ENCODE data around the gene MINDY4.

MINDY4 gene

DNA sequence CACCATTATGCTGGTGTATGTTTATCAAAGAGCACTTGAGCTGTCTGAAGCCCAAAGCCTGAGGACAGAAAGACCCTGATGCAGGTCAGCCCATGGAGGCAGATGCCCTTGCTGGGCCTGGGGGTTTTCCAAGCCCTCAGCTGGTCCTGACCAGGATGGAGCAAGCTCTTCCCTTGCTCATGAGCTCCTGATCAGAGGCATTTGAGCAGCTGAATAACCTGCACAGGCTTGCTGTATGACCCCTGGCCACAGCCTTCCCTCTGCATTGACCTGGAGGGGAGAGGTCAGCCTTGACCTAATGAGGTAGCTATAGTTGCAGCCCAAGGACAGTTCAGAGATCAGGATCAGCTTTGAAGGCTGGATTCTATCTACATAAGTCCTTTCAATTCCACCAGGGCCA lies 153.4 kb downstream of the MINDY4 start:
- Histone ChIP-seq H3K18ac (ENCODE audit: low read length) (no peak overlapping the region), H3K23ac (ENCODE audit: low read length) (no peak overlapping the region), H3K9ac (ENCODE audit: low read length) (no peak overlapping the region), H3K27me3 (ENCODE audit: insufficient read depth, low read length, poor library complexity) (no peaks in the 10 kb centered on the region), H3K56ac (ENCODE audit: low read length) (no peak overlapping the region), H3K4ac (ENCODE audit: low read depth, low read length) (no peak overlapping the region), H2AK5ac (ENCODE audit: low read length) (no peak overlapping the region), H3K4me2 (ENCODE audit: low read length) (no peak overlapping the region), H3K27ac (ENCODE audit: low read depth, low read length) (no peak overlapping the region), H3K79me2 (ENCODE audit: control insufficient read depth, insufficient read depth, low read length) (no peaks in the 10 kb centered on the region), H4K5ac (ENCODE audit: low read length) (no peak overlapping the region), H2BK5ac (ENCODE audit: low read length) (no peak overlapping the region), H4K8ac (ENCODE audit: low read depth, low read length) (no peak overlapping the region), H3K4me3 (ENCODE audit: low read length) (no peak overlapping the region), H2BK120ac (ENCODE audit: low read depth, low read length) (no peak overlapping the region), H3K79me1 (ENCODE audit: low read length) (no peaks in the 10 kb centered on the region), H2BK15ac (replicated peaks; ENCODE audit: low read depth) (no peak overlapping the region), H3K4me1 (ENCODE audit: control insufficient read depth, low read depth, low read length) (no peaks in the 10 kb centered on the region), H3K36me3 (ENCODE audit: control insufficient read depth, insufficient read depth, low read length) (no peaks in the 10 kb centered on the region)
- no peak for DNase-seq

GRCh38 chr7:30925117-30925516 lies 153.9 kb downstream of the MINDY4 start:
- Histone ChIP-seq H3K4me1 (ENCODE audit: control insufficient read depth, low read depth, low read length) (no peaks in the 10 kb centered on the region), H3K4me3 (ENCODE audit: low read length) (no peak overlapping the region), H3K27me3 (ENCODE audit: insufficient read depth, low read length, poor library complexity) (no peaks in the 10 kb centered on the region), H3K23ac (ENCODE audit: low read length) (no peak overlapping the region), H2BK15ac (replicated peaks; ENCODE audit: low read depth) (no peak overlapping the region), H2BK120ac (ENCODE audit: low read depth, low read length) (no peak overlapping the region), H4K5ac (ENCODE audit: low read length) (no peak overlapping the region), H3K56ac (ENCODE audit: low read length) (no peak overlapping the region), H3K27ac (ENCODE audit: low read depth, low read length) (no peak overlapping the region), H3K36me3 (ENCODE audit: control insufficient read depth, insufficient read depth, low read length) (no peaks in the 10 kb centered on the region), H4K8ac (ENCODE audit: low read depth, low read length) (no peak overlapping the region), H2BK5ac (ENCODE audit: low read length) (no peak overlapping the region), H3K79me2 (ENCODE audit: control insufficient read depth, insufficient read depth, low read length) (no peaks in the 10 kb centered on the region), H3K4ac (ENCODE audit: low read depth, low read length) (no peak overlapping the region), H3K18ac (ENCODE audit: low read length) (no peak overlapping the region), H3K4me2 (ENCODE audit: low read length) (no peak overlapping the region), H3K79me1 (ENCODE audit: low read length) (no peaks in the 10 kb centered on the region), H3K9ac (ENCODE audit: low read length) (no peak overlapping the region), H2AK5ac (ENCODE audit: low read length) (no peak overlapping the region)
- DNase-seq, result no peak
- WGBS (ENCODE audit: extremely low coverage, insufficient coverage, low lambda C conversion rate), result no CpG with 5 or more reads among the region's 2 CpGs

DNA sequence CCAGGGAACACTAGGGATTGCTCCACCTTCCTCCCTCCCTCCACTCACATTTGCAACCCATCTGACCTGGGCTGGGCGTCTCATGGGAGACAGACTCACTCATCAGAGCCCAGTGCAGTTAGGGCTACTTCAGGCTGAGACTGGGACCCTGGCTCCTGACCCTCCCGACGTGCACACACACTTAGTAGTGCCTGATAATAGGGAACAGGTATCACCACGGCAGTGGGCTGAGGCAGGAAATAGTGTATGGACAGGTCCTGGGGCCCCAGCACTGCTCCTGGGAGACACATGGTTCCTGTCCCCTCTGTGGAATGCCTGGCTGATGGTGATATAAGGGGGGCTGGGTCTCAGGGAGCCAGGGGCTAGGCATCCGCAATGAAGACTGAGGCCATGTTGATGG lies 154.7 kb downstream of the MINDY4 start:
- Histone ChIP-seq H3K18ac (ENCODE audit: low read length) (no peak overlapping the region), H3K79me2 (ENCODE audit: control insufficient read depth, insufficient read depth, low read length) (no peaks in the 10 kb centered on the region), H3K23ac (ENCODE audit: low read length) (no peak overlapping the region), H3K36me3 (ENCODE audit: control insufficient read depth, insufficient read depth, low read length) (no peaks in the 10 kb centered on the region), H4K8ac (ENCODE audit: low read depth, low read length) (no peak overlapping the region), H3K4ac (ENCODE audit: low read depth, low read length) (no peak overlapping the region), H3K27ac (ENCODE audit: low read depth, low read length) (no peak overlapping the region), H3K27me3 (ENCODE audit: insufficient read depth, low read length, poor library complexity) (no peaks in the 10 kb centered on the region), H3K4me1 (ENCODE audit: control insufficient read depth, low read depth, low read length) (no peaks in the 10 kb centered on the region), H2BK5ac (ENCODE audit: low read length) (no peak overlapping the region), H4K5ac (ENCODE audit: low read length) (no peak overlapping the region), H2AK5ac (ENCODE audit: low read length) (no peak overlapping the region), H3K56ac (ENCODE audit: low read length) (no peak overlapping the region), H3K79me1 (ENCODE audit: low read length) (no peaks in the 10 kb centered on the region), H3K9ac (ENCODE audit: low read length) (no peak overlapping the region), H2BK120ac (ENCODE audit: low read depth, low read length) (no peak overlapping the region), H3K4me2 (ENCODE audit: low read length) (no peak overlapping the region), H2BK15ac (replicated peaks; ENCODE audit: low read depth) (no peak overlapping the region), H3K4me3 (ENCODE audit: low read length) (no peak overlapping the region)
- no CpG with 5 or more reads among the region's 5 CpGs for WGBS (ENCODE audit: extremely low coverage, insufficient coverage, low lambda C conversion rate)
- no peak for DNase-seq

- Histone ChIP-seq H4K8ac (ENCODE audit: low read depth, low read length) (no peak overlapping the region), H3K4me2 (ENCODE audit: low read length) (no peak overlapping the region), H3K9ac (ENCODE audit: low read length) (no peak overlapping the region), H3K79me2 (ENCODE audit: control insufficient read depth, insufficient read depth, low read length) (no peaks in the 10 kb centered on the region), H3K79me1 (ENCODE audit: low read length) (no peaks in the 10 kb centered on the region), H3K4me3 (ENCODE audit: low read length) (no peak overlapping the region), H3K27me3 (ENCODE audit: insufficient read depth, low read length, poor library complexity) (no peaks in the 10 kb centered on the region), H2AK5ac (ENCODE audit: low read length) (no peak overlapping the region), H3K27ac (ENCODE audit: low read depth, low read length) (no peak overlapping the region), H3K23ac (ENCODE audit: low read length) (no peak overlapping the region), H4K5ac (ENCODE audit: low read length) (no peak overlapping the region), H3K4ac (ENCODE audit: low read depth, low read length) (no peak overlapping the region), H2BK5ac (ENCODE audit: low read length) (no peak overlapping the region), H3K56ac (ENCODE audit: low read length) (no peak overlapping the region), H3K36me3 (ENCODE audit: control insufficient read depth, insufficient read depth, low read length) (no peaks in the 10 kb centered on the region), H2BK15ac (replicated peaks; ENCODE audit: low read depth) (no peak overlapping the region), H3K4me1 (ENCODE audit: control insufficient read depth, low read depth, low read length) (no peaks in the 10 kb centered on the region), H3K18ac (ENCODE audit: low read length) (no peak overlapping the region), H2BK120ac (ENCODE audit: low read depth, low read length) (no peak overlapping the region)
- WGBS (ENCODE audit: extremely low coverage, insufficient coverage, low lambda C conversion rate), result no CpG with 5 or more reads among the region's 5 CpGs
- DNase-seq, result no peak
Observed at GRCh38 chr7:30926313-30926712, 155.1 kb downstream of the MINDY4 start.

DNA sequence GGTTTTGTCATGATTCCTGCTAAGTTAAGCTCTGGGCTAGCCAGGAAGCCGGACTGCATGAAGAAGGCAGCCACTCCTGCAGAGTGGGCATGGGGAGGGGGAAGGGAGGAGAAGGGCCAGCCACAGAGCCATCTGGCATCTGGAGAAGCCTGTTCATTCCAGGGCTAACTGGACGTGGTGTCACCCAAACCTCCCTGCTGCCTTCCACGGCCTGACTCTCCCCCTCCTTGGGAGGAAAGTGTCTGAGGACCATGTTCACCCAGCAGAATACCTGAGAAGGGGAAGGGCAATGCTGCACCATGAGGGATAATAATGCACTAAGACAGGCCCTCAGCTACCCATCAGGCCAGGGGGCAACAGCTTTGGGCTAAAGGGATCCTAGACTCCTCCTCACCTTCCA lies 155.8 kb downstream of the MINDY4 start:
- Histone ChIP-seq H4K8ac (ENCODE audit: low read depth, low read length) (no peak overlapping the region), H2AK5ac (ENCODE audit: low read length) (no peak overlapping the region), H3K79me2 (ENCODE audit: control insufficient read depth, insufficient read depth, low read length) (no peaks in the 10 kb centered on the region), H2BK15ac (replicated peaks; ENCODE audit: low read depth) (no peak overlapping the region), H3K36me3 (ENCODE audit: control insufficient read depth, insufficient read depth, low read length) (no peaks in the 10 kb centered on the region), H3K4me2 (ENCODE audit: low read length) (no peak overlapping the region), H3K79me1 (ENCODE audit: low read length) (no peaks in the 10 kb centered on the region), H3K9ac (ENCODE audit: low read length) (no peak overlapping the region), H2BK120ac (ENCODE audit: low read depth, low read length) (no peak overlapping the region), H3K4me1 (ENCODE audit: control insufficient read depth, low read depth, low read length) (no peaks in the 10 kb centered on the region), H3K27me3 (ENCODE audit: insufficient read depth, low read length, poor library complexity) (no peaks in the 10 kb centered on the region), H3K23ac (ENCODE audit: low read length) (no peak overlapping the region), H3K27ac (ENCODE audit: low read depth, low read length) (no peak overlapping the region), H2BK5ac (ENCODE audit: low read length) (no peak overlapping the region), H3K18ac (ENCODE audit: low read length) (no peak overlapping the region), H3K4ac (ENCODE audit: low read depth, low read length) (no peak overlapping the region), H4K5ac (ENCODE audit: low read length) (no peak overlapping the region), H3K56ac (ENCODE audit: low read length) (no peak overlapping the region), H3K4me3 (ENCODE audit: low read length) (no peak overlapping the region)
- DNase-seq, result no peak
- no CpG with 5 or more reads among the region's 3 CpGs for WGBS (ENCODE audit: extremely low coverage, insufficient coverage, low lambda C conversion rate)

DNA sequence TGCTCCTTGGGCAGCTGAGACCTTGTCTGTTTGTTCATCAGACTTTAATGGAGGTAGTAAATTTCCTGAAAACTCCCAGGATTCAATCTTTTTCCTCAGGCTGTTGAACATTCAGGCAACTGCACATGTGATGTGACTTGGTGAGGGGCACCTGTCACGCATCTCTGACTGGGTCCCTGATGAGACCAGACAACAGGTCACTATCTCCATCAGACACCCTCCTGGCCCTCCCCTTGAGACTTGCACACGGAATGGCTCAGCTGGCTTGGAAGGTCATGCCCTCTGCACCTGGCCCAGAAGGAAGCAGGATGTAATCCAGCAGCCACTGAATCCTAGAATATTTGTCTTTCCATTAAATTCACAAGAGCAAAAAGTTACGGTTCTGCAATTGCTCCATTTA lies 156.3 kb downstream of the MINDY4 start:
- Histone ChIP-seq H3K79me1 (ENCODE audit: low read length) (no peaks in the 10 kb centered on the region), H3K23ac (ENCODE audit: low read length) (no peak overlapping the region), H3K36me3 (ENCODE audit: control insufficient read depth, insufficient read depth, low read length) (no peaks in the 10 kb centered on the region), H3K79me2 (ENCODE audit: control insufficient read depth, insufficient read depth, low read length) (no peaks in the 10 kb centered on the region), H3K18ac (ENCODE audit: low read length) (no peak overlapping the region), H3K4me1 (ENCODE audit: control insufficient read depth, low read depth, low read length) (no peaks in the 10 kb centered on the region), H2BK120ac (ENCODE audit: low read depth, low read length) (no peak overlapping the region), H3K27me3 (ENCODE audit: insufficient read depth, low read length, poor library complexity) (no peaks in the 10 kb centered on the region), H2BK15ac (replicated peaks; ENCODE audit: low read depth) (no peak overlapping the region), H3K9ac (ENCODE audit: low read length) (no peak overlapping the region), H3K4me2 (ENCODE audit: low read length) (no peak overlapping the region), H3K4me3 (ENCODE audit: low read length) (no peak overlapping the region), H2BK5ac (ENCODE audit: low read length) (no peak overlapping the region), H4K8ac (ENCODE audit: low read depth, low read length) (no peak overlapping the region), H3K27ac (ENCODE audit: low read depth, low read length) (no peak overlapping the region), H3K56ac (ENCODE audit: low read length) (no peak overlapping the region), H4K5ac (ENCODE audit: low read length) (no peak overlapping the region), H3K4ac (ENCODE audit: low read depth, low read length) (no peak overlapping the region), H2AK5ac (ENCODE audit: low read length) (no peak overlapping the region)
- WGBS (ENCODE audit: extremely low coverage, insufficient coverage, low lambda C conversion rate), result no CpG with 5 or more reads among the region's 3 CpGs
- DNase-seq, result no peak

Data from mesendoderm (in vitro differentiated cells).